Cardiac muscle cell (in vitro differentiated cells and primary cell): ENCODE results near the gene IRAK1. TPM values are rescaled to one million over a fixed set of nuclear protein-coding genes. Genes with fewer than 3 reads are reported as not detected.

ENCODE experiments used
- DNase-seq, 2 donors: peaks; one replicate each; pipeline versions ENCODE4 v3.0.0 to v3.0.0-alpha.2; 2010 to 2017; ENCODE audit warnings: low read depth in 1 of 2, low spot score in 1 of 2
- H3K27ac ChIP-seq: fragments of 200-600 bp; sonication (generic); 2 replicates; pipeline ENCODE4 v1.5.1; 2016
- H3K27me3 ChIP-seq: fragments of 200-600 bp; sonication (generic); 2 replicates; pipeline ENCODE4 v1.6.0; 2016; ENCODE audit warnings: control low read depth
- H3K36me3 ChIP-seq: fragments of 200-600 bp; sonication (generic); 2 replicates; pipeline ENCODE4 v1.5.1; 2016; ENCODE audit warnings: control low read depth
- H3K4me1 ChIP-seq: fragments of 200-600 bp; sonication (generic); 2 replicates; pipeline ENCODE4 v1.8.1; 2017; ENCODE audit warnings: low read depth, mild to moderate bottlenecking, mixed run types
- H3K4me3 ChIP-seq: fragments of 200-600 bp; sonication (generic); 2 replicates; pipeline ENCODE4 v1.5.1; 2016; ENCODE audit warnings: mild to moderate bottlenecking
- H3K9me3 ChIP-seq: fragments of 200-600 bp; sonication (generic); 2 replicates; pipeline ENCODE4 v1.5.1; 2017; ENCODE audit warnings: low read depth, mild to moderate bottlenecking, control low read depth
- CTCF ChIP-seq: IDR thresholded peaks from 2 replicates; pipeline ENCODE4 v1.5.1; 2012; ENCODE audit warnings: low read depth, mild to moderate bottlenecking, low read length
- polyA plus RNA-seq: library from polyadenylated mRNA; unstranded; fragments of >200 nt; fragmentation: Nextera tagmentation; extraction: Ambion mirVana; gene quantifications from 2 replicates; pipeline ENCODE4 v1.2.1, GENCODE V29; 2016
- total RNA-seq: library from RNA; depleted of rRNA; stranded (reverse); fragments of >200 nt; gene quantifications from 2 replicates; pipeline ENCODE4 v1.2.3, GENCODE V29; 2016

IRAK1 gene
- 22.7 and 27.3 TPM in 2 replicates for total RNA-seq
- polyA plus RNA-seq, result 31.1 and 31.7 TPM in 2 replicates

- DNase-seq, result peak; percentile 51 to 68
- Histone ChIP-seq H3K9me3 (no peaks in the 10 kb centered on the region), H3K27me3 (no peaks in the 10 kb centered on the region), H3K4me1 (peaks cover 33% of the 10 kb centered on the region), H3K36me3 (no peaks in the 10 kb centered on the region), H3K4me3 (peak within 1 kb of the TSS; percentile 23), H3K27ac (peak within 1 kb of the TSS; percentile 73)
- no peak for TF ChIP-seq CTCF
Measured at GRCh38 chrX:154019633-154020528, at the start of gene IRAK1. TSS of gene IRAK1 (minus strand) at chrX:154019902. CDS start at chrX:154019812, 90 bp downstream.

- DNase-seq, result no peak
- no peak overlapping the region for H3K4me3 ChIP-seq
- H3K4me1 ChIP-seq, result no peaks in the 10 kb centered on the region
- H3K27me3 ChIP-seq, result no peaks in the 10 kb centered on the region
- H3K36me3 ChIP-seq, result no peaks in the 10 kb centered on the region
- H3K27ac ChIP-seq, result no peak overlapping the region
- H3K9me3 ChIP-seq, result no peaks in the 10 kb centered on the region
- TF ChIP-seq CTCF, result no peak
Measured at GRCh38 chrX:154068560-154068959, 48.9 kb upstream of the IRAK1 start.

- Histone ChIP-seq H3K27ac (peak overlapping the region; percentile 66), H3K4me3 (no peak overlapping the region), H3K27me3 (no peaks in the 10 kb centered on the region), H3K4me1 (no peaks in the 10 kb centered on the region), H3K36me3 (no peaks in the 10 kb centered on the region), H3K9me3 (no peaks in the 10 kb centered on the region)
- no peak for TF ChIP-seq CTCF
- peak in 1 of 2 donors; percentile 3 for DNase-seq
Measured at GRCh38 chrX:154064637-154065435, 45.1 kb upstream of the IRAK1 start.

GRCh38 chrX:154063234-154063633 lies 43.5 kb upstream of the IRAK1 start:
- H3K4me1 ChIP-seq, result no peaks in the 10 kb centered on the region
- no peaks in the 10 kb centered on the region for H3K27me3 ChIP-seq
- no peaks in the 10 kb centered on the region for H3K36me3 ChIP-seq
- no peak for TF ChIP-seq CTCF
- no peak overlapping the region for H3K4me3 ChIP-seq
- H3K9me3 ChIP-seq, result no peaks in the 10 kb centered on the region
- H3K27ac ChIP-seq, result no peak overlapping the region
- no peak for DNase-seq

- Histone ChIP-seq H3K27ac (no peak overlapping the region), H3K4me1 (no peaks in the 10 kb centered on the region), H3K9me3 (no peaks in the 10 kb centered on the region), H3K36me3 (no peaks in the 10 kb centered on the region), H3K27me3 (no peaks in the 10 kb centered on the region), H3K4me3 (no peak overlapping the region)
- DNase-seq, result no peak
- no peak for TF ChIP-seq CTCF
Measured at GRCh38 chrX:154061801-154062200, 42.1 kb upstream of the IRAK1 start.
